MCF 10A (cell line): ENCODE results near the gene WWC2. TPM values are rescaled to one million over a fixed set of nuclear protein-coding genes. Genes with fewer than 3 reads are reported as not detected.

Source experiments
- BruUV-seq: library from RNA; stranded (reverse); fragments of 400-500 nt; replicated peaks from 2 replicates; lab custom pipeline; 2021; lab: Mats Ljungman, UMichigan
- CTCF ChIA-PET: fragments of 300-600 bp; sonication (Branson Sonifier 250); formaldehyde crosslinking; extraction: SDS; loops from one replicate; lab custom pipeline; 2021; ENCODE audit warnings: antibody characterized with exemption, inconsistent platforms; lab: Yijun Ruan, JAX
- POLR2A ChIA-PET: fragments of 300-600, 350-650 bp; sonication (Branson Sonifier 250); formaldehyde crosslinking; extraction: SDS; loops from one replicate; lab custom pipeline; 2020; ENCODE audit warnings: antibody characterized with exemption, inconsistent platforms; lab: Yijun Ruan, JAX
- DNase-seq: peaks from one replicate; pipeline ENCODE4 v3.0.0-alpha.2; 2018; ENCODE audit not compliant: unreplicated experiment
- H3K27ac Mint-ChIP-seq: one replicate; pipeline ENCODE4 v1.8.0; 2022; ENCODE audit warnings: mild to moderate bottlenecking, low read depth, mixed read lengths; ENCODE audit not compliant: unreplicated experiment
- H3K27me3 Mint-ChIP-seq: one replicate; pipeline ENCODE4 v1.8.0; 2022; ENCODE audit warnings: mixed read lengths; ENCODE audit not compliant: insufficient read depth, unreplicated experiment
- H3K36me3 Mint-ChIP-seq: one replicate; pipeline ENCODE4 v1.8.0; 2022; ENCODE audit warnings: mild to moderate bottlenecking, moderate library complexity, mixed read lengths; ENCODE audit not compliant: insufficient read depth, unreplicated experiment
- H3K4me1 Mint-ChIP-seq: one replicate; pipeline ENCODE4 v1.8.0; 2022; ENCODE audit warnings: mixed read lengths; ENCODE audit not compliant: insufficient read depth, unreplicated experiment
- H3K4me3 Mint-ChIP-seq: one replicate; pipeline ENCODE4 v1.8.0; 2022; ENCODE audit warnings: mild to moderate bottlenecking, moderate library complexity, mixed read lengths; ENCODE audit not compliant: unreplicated experiment
- H3K9me3 Mint-ChIP-seq: one replicate; pipeline ENCODE4 v1.8.0; 2022; ENCODE audit warnings: mixed read lengths; ENCODE audit not compliant: unreplicated experiment
- CTCF ChIP-seq: fragments of 200-600 bp; IDR thresholded peaks from one replicate; pipeline ENCODE4 v1.8.0; 2022; ENCODE audit warnings: antibody characterized with exemption, mild to moderate bottlenecking; ENCODE audit not compliant: unreplicated experiment
- intact Hi-C: fragments of 100-400 bp; cut with micrococcal nuclease; formaldehyde crosslinking; loops from 2 replicates; pipeline ENCODE4 v1.14.1; 2022
- total RNA-seq: library from RNA; stranded (reverse); gene quantifications from 2 replicates; pipeline ENCODE4 v1.2.3, GENCODE V29; 2022

Gene WWC2
- total RNA-seq, 1 experiment from 2014 or later = 42.4 TPM

GRCh38 chr4:183314806-183315205 lies 215.7 kb downstream of the WWC2 start:
- peaks cover 41% of the 10 kb centered on the region for H3K36me3 Mint-ChIP-seq
- CTCF ChIA-PET = interaction anchor here (1.0 kb wide), 1 partner anchor 92 kb away, joined by 3 read pairs; no protein-coding TSS in a partner anchor
- no peak overlapping the region for H3K27ac Mint-ChIP-seq

GRCh38 chr4:183318656-183319055 lies 219.6 kb downstream of the WWC2 start:
- ChIA-PET CTCF (interaction anchor here (1.2 kb wide), 1 partner anchor 89 kb away, joined by 6 read pairs; no protein-coding TSS in a partner anchor), POLR2A (interaction anchor here (1.5 kb wide), 1 partner anchor 11 kb away, joined by 3 read pairs; no protein-coding TSS in a partner anchor)
- DNase-seq = no peak
- intact Hi-C loops = no loop called here
- BruUV-seq = no TSS peak
- H3K27me3 Mint-ChIP-seq = no peaks in the 10 kb centered on the region
- no peak overlapping the region for H3K27ac Mint-ChIP-seq
- peaks cover 33% of the 10 kb centered on the region for H3K36me3 Mint-ChIP-seq
- TF ChIP-seq CTCF = no peak
- H3K9me3 Mint-ChIP-seq = no peaks in the 10 kb centered on the region
- no peaks in the 10 kb centered on the region for H3K4me1 Mint-ChIP-seq
- H3K4me3 Mint-ChIP-seq = no peak overlapping the region

More at GRCh38 chr4:183314806-183315205, 215.7 kb downstream of the WWC2 start:
- no peaks in the 10 kb centered on the region for H3K9me3 Mint-ChIP-seq
- intact Hi-C loops = no loop called here
- H3K27me3 Mint-ChIP-seq = no peaks in the 10 kb centered on the region
- TF ChIP-seq CTCF = no peak
- BruUV-seq = no TSS peak
- no peak for DNase-seq
- no peak overlapping the region for H3K4me3 Mint-ChIP-seq
- H3K4me1 Mint-ChIP-seq = no peaks in the 10 kb centered on the region
- POLR2A ChIA-PET = no interaction called here

- H3K36me3 Mint-ChIP-seq = peaks cover 22% of the 10 kb centered on the region
- H3K27ac Mint-ChIP-seq = no peak within 1 kb of the TSS
These were observed 221.4 kb downstream of the WWC2 start, which contains the start of gene CLDN22 for GRCh38 chr4:183320211-183321059. Gene CLDN22 (minus strand): TSS chr4:183320276. CDS start chr4:183320218, 58 bp downstream.

More at GRCh38 chr4:183320211-183321059, 221.4 kb downstream of the WWC2 start, which contains the start of gene CLDN22:
- Mint-ChIP-seq H3K4me1 (no peaks in the 10 kb centered on the region), H3K9me3 (no peaks in the 10 kb centered on the region), H3K27me3 (no peaks in the 10 kb centered on the region), H3K4me3 (no peak within 1 kb of the TSS)
- DNase-seq = no peak
- POLR2A ChIA-PET = interaction anchor here (1.1 kb wide), 1 partner anchor 17 kb away, joined by 4 read pairs; no protein-coding TSS in a partner anchor
- no peak for TF ChIP-seq CTCF
- intact Hi-C loops = no loop called here
- BruUV-seq = no TSS peak
- CTCF ChIA-PET = no interaction called here
